HG03571 (cell line): ENCODE results near the gene FPGS.
"Not testable (repeated sequence)": the region's sequence is repeated elsewhere in the genome, so short reads cannot be mapped to it uniquely, and the experiment has no call there.

ENCODE experiments used
- ATAC-seq: cut with Tn5 transposase; IDR thresholded peaks from one replicate; pipeline ENCODE4 v1.9.1; 2021; ENCODE audit not compliant: unreplicated experiment

The FPGS gene

GRCh38 chr9:127802576-127803443 is at the start of gene FPGS:
TSS of gene FPGS (plus strand) at chr9:127802882. CDS start at chr9:127802925, 43 bp downstream.
- ATAC-seq, result peak; percentile 62

- ATAC-seq, result no peak
These were observed 49.5 kb upstream of the FPGS start for GRCh38 chr9:127753148-127753547.

- ATAC-seq, result no peak
These were observed 49.1 kb upstream of the FPGS start for GRCh38 chr9:127753622-127754021.

GRCh38 chr9:127754099-127755060 is 48.3 kb upstream of the FPGS start:
- ATAC-seq, result no peak

GRCh38 chr9:127755061-127756060 is 47.3 kb upstream of the FPGS start:
- ATAC-seq, result no peak

- no peak for ATAC-seq
These were observed 46.4 kb upstream of the FPGS start for GRCh38 chr9:127756233-127756632.

- ATAC-seq, result not testable (repeated sequence)
These were observed 45.9 kb upstream of the FPGS start for GRCh38 chr9:127756776-127757175.

- no peak for ATAC-seq
These were observed 43.8 kb upstream of the FPGS start for GRCh38 chr9:127758843-127759242.

GRCh38 chr9:127761061-127761460 is 41.6 kb upstream of the FPGS start:
- ATAC-seq, result no peak

- no peak for ATAC-seq
These were observed 41.2 kb upstream of the FPGS start for GRCh38 chr9:127761491-127761956.

GRCh38 chr9:127762111-127762676 is 40.5 kb upstream of the FPGS start:
- ATAC-seq, result no peak

- no peak for ATAC-seq
These were observed 38.7 kb upstream of the FPGS start for GRCh38 chr9:127763918-127764384.

- ATAC-seq, result no peak
These were observed 37.3 kb upstream of the FPGS start for GRCh38 chr9:127765418-127765817.

- no peak for ATAC-seq
These were observed 35.3 kb upstream of the FPGS start for GRCh38 chr9:127767410-127767809.

- ATAC-seq, result no peak
These were observed 34.8 kb upstream of the FPGS start for GRCh38 chr9:127767909-127768331.

- no peak for ATAC-seq
These were observed 34.0 kb upstream of the FPGS start for GRCh38 chr9:127768698-127769097.

- no peak for ATAC-seq
These were observed 33.6 kb upstream of the FPGS start for GRCh38 chr9:127769101-127769500.

GRCh38 chr9:127769929-127770582 is 32.6 kb upstream of the FPGS start:
- ATAC-seq, result no peak

GRCh38 chr9:127770583-127770904 is 32.1 kb upstream of the FPGS start:
- ATAC-seq, result no peak
